GM21381 (cell line): ENCODE data around the gene CYP27A1.
"Not testable (repeated sequence)": the region's sequence is repeated elsewhere in the genome, so short reads cannot be mapped to it uniquely, and the experiment has no call there.

Experiments used
- ATAC-seq: cut with Tn5 transposase; IDR thresholded peaks from one replicate; pipeline ENCODE4 v1.9.1; 2021; ENCODE audit warnings: mild to moderate bottlenecking, moderate library complexity; ENCODE audit not compliant: unreplicated experiment

Gene CYP27A1

GRCh38 chr2:218772759-218773158 is 9.2 kb upstream of the CYP27A1 start:
- not testable (repeated sequence) for ATAC-seq

- ATAC-seq, result no peak
These were observed 8.1 kb upstream of the CYP27A1 start for GRCh38 chr2:218773881-218774280.

DNA sequence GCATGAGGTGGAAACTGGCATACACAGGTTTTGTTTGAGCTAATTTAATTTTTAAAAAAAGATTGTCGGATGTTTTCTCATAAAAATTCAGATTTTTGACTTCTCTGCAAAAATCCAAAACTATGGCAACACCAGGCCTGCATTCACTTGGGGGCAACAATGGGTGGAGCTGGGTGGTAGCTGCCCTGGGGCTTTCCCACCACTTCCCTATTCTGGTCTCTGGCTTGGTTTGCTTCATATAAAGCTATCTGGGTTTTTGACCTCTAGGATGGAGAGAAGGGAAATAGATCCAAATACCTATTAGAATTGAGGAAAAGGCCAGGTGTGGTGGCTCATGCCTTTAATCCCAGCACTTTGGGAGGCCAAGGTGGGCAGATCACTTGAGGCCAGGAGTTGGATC is 5.5 kb upstream of the CYP27A1 start:
- ATAC-seq, result no peak

DNA sequence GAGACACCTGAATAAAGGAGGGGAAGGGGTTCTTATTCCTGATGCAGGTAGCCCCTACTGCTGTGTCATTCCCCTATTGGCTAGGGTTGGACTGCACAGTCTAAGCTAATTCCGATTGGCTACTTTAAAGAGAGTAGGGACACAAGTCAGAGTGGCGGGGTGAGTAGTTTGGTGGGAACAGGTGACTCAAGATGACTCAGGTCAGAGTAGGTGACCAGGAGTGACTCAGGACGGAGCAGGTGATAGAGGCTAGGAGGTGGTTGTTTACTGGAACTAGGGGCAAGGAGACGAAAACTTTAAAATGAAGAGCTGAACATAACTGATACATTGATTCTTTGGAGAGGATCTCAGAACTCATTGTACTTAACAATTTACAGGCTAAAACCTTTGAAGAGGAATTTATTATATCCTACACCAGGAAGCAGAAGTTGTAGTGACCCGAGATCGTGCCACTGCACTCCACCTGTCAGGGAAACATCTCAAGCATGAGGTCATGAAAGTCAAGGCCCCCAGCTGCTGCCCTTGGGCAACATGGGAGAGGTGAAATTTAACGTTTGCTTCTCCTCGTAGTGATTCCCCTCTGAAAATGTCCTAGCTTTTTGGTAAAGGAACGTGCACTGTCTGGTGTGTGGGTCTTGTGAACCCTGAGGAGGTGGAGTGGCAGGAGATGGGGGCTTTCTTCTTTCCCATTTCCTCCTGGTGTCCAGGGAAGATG is 4.5 kb upstream of the CYP27A1 start:
- no peak for ATAC-seq

- no peak for ATAC-seq
These were observed 1.9 kb upstream of the CYP27A1 start for GRCh38 chr2:218780046-218780445.

DNA sequence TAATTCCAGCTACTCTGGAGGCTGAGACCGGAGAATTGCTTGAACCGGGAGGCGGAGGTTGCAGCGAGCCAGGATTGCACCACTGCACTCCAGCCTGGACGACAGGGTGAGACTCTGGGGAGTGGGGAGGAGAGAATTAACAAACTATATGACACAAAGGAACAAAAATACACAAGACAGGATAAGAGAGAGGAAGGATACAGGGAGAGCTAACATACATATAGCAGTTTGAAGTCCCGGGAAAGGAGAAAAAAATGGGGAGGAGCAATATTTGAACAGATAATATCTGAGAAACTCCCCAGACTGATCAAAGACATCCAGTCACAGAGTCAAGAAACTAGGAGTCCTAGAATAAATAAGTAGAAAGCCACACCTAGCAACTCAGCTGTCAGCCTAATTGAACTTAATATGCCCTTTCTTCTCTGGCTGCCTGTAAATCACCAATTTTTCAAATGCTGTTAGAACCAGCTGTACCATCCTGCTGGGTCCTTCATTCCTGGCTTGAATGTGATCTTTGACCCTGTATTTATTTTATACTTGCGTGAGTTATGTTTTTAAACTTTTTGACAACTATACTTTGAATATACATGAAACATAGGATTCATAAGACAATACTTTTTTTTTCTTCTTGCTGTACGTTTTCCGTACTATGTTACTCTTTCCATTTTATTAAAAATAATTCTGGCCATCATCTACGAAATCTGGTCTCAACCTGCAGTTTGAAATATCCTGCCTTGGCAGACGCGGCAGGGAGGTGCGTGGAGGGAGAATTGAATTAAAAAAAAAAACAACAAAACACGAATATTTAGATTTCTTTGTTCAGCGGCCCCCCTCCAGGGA is 876 bp upstream of the CYP27A1 start:
- ATAC-seq, result no peak

DNA sequence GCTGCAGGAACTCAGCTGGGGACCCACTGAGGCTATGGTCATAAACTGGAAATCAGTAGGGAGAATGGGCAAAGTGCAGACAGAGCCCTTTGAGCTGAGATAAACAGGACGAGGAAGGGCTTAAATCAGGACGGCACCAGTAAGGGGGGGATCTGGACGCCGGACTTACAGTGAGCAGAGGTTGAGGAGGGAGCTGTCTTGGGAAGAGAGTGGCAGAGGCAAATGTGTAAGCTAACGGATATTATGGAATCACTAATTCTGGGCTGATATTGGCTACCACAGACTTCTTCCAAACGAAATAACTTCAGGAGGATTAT is 539 bp downstream of the CYP27A1 start:
- ATAC-seq, result no peak

GRCh38 chr2:218783688-218784087 is 1.7 kb downstream of the CYP27A1 start:
- ATAC-seq, result no peak

DNA sequence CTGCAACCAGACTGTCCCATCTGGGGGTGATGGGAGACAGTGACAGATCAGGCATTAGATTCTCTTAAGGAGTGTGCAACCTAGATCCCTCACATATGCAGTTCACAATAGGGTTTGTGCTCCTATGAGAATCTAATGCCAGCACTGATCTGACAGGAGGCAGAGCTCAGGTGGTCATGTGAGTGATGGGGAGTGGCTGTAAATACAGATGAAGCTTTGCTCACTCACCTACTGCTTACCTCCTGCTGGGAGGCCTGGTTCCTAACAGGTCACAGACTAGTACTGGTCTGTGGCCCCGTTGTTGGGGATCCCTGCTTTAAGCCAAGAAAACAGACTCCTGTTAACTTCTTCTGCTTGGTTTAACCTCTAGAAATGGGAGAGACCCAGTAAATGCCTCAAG is 3.2 kb downstream of the CYP27A1 start:
- no peak for ATAC-seq

DNA sequence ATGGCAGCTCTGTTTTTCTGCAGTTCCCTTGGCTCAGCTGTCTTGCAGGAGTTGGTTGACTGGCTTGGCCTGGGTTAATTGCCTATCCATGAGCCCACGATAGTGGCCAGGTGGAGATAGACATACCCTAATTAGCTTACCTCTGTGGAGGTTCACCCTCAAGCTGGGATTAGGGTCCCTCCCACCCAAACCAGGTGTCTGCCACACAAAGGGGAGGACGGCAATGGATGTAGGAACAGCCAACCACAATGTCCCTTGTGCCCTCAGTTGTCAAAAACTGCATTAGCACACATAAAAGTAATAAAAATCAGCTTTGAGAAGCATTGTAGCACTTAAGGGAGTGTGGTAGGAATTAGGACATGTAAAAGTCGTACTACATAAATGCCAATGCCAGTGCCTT is 4.2 kb downstream of the CYP27A1 start:
- no peak for ATAC-seq

GRCh38 chr2:218788529-218789255 is 6.7 kb downstream of the CYP27A1 start:
- ATAC-seq, result no peak

DNA sequence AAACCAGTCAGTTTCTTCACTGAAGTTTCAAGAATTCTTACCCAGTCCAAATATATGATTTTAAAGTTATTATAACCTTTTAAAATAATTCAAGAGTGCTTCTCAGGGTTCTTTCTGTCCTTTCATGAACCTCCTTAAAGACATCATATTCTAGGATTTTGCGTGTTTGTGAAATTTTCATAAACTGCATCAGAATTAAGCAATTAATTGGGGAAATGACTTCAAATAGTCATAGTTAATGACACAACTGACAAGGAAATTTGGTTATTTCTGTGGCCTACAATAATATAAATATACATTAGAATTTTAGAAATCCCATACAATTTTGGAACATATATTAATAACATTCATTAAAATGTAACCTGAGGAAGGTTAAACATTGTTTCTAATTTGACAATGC is 10.5 kb downstream of the CYP27A1 start:
- no peak for ATAC-seq

- no peak for ATAC-seq
These were observed 14.7 kb downstream of the CYP27A1 start for GRCh38 chr2:218796691-218797090.

- no peak for ATAC-seq
These were observed 17.0 kb downstream of the CYP27A1 start for GRCh38 chr2:218798767-218799504.

- ATAC-seq, result no peak
These were observed 18.0 kb downstream of the CYP27A1 start for GRCh38 chr2:218799990-218800389.

GRCh38 chr2:218802386-218802994 is 20.5 kb downstream of the CYP27A1 start:
- no peak for ATAC-seq

DNA sequence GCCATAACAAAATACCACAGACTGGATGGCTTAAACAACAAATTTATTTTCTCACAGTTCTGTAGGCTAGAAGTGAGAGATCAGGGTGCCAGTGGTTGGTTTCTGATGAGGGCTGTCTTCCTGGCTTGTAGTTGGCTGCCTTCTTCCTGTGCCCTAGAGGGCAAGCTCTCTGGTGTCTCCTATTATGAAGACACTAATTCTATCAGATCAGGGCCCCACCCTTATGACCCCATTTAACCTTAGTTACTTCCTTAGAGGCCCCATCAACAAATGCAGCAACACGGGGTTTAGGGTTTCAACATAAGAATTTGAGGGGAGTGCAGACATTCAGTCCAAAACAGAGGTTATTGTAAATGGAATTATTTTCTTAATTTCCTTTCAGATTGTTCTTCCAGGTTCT is 22.9 kb downstream of the CYP27A1 start:
- ATAC-seq, result no peak

- ATAC-seq, result no peak
These were observed 23.7 kb downstream of the CYP27A1 start for GRCh38 chr2:218805627-218806026.

DNA sequence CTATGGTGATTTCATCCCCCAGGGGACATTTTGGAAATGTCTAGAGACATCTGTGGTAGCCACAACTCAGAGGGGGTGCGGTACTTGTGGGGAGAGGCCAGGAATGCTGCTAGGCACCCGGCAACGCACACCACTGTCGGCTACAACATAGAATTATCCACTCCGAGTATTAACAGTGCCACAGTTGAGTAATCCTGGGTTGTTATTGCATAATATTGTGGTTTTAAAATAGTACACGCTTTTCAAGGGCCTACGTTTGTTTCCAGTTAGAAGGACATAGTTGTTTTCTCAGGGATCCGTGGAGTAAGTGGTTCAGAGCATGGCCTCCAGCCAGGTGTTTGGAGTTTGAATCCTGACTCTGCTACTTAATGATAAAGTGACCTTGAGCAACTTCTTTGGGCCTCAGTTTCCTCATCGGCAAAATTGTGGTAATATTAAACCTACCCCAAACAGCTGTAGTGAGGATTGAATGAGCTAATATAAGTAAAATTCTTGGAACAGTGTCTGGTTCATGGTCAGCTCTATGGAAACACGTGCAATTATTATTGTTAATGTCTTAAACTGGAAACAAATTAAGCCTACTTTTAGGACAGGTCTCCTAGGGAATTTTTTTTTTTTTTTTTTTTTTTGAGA is 24.5 kb downstream of the CYP27A1 start:
- no peak for ATAC-seq

GRCh38 chr2:218807626-218808025 is 25.7 kb downstream of the CYP27A1 start:
- ATAC-seq, result no peak
